H1 (cell line): ENCODE data around the gene HYAL1. TPM values are rescaled to one million over a fixed set of nuclear protein-coding genes. Genes with fewer than 3 reads are reported as not detected.

Source experiments
- CTCF ChIP-seq, 3 experiments: IDR thresholded peaks; 1 replicate in 2 of 3; 2 replicates in 1 of 3; pipeline versions ENCODE4 v1.5.1 to v1.6.1; 2011; ENCODE audit warnings: low read length in 3 of 3, mild to moderate bottlenecking in 3 of 3, inconsistent platforms in 2 of 3, low read depth in 1 of 3, moderate library complexity in 1 of 3; ENCODE audit not compliant: insufficient read depth in 1 of 3; ENCODE audit errors: control extremely low read depth in 1 of 3
- EGR1 ChIP-seq: IDR thresholded peaks from 2 replicates; pipeline ENCODE4 v1.6.1; 2011; ENCODE audit warnings: low read depth, low read length, borderline replicate concordance
- HDAC2 ChIP-seq, 2 experiments: fragments of 300-600 bp in 1 of 2; sonication (generic) in 1 of 2; IDR thresholded peaks; 2 replicates each; pipeline ENCODE4 v1.6.1; 2011 to 2012; ENCODE audit warnings: low read depth in 2 of 2, low read length in 2 of 2, mild to moderate bottlenecking in 2 of 2, moderate library complexity in 2 of 2, borderline replicate concordance in 1 of 2, inconsistent platforms in 1 of 2
- NRF1 ChIP-seq: IDR thresholded peaks from 2 replicates; pipeline ENCODE4 v1.6.1; 2011; ENCODE audit warnings: mild to moderate bottlenecking, low read depth, low read length, improper control_type of control experiment
- POLR2A ChIP-seq, 2 experiments: IDR thresholded peaks; 1 replicate in 1 of 2; 2 replicates in 1 of 2; pipeline ENCODE4 v1.6.1; 2011; ENCODE audit warnings: low read depth in 2 of 2, low read length in 2 of 2, mild to moderate bottlenecking in 2 of 2; ENCODE audit errors: control extremely low read depth in 1 of 2
- SUZ12 ChIP-seq: fragments of 200-600 bp; sonication (generic); IDR thresholded peaks from 2 replicates; pipeline ENCODE4 v1.6.1; 2012; ENCODE audit warnings: mild to moderate bottlenecking, inconsistent platforms, low read length, moderate library complexity, mixed read lengths
- polyA plus RNA-seq, 7 experiments: library from polyadenylated mRNA; depleted of rRNA in 3 of 7; stranded (reverse) in 5 of 7; unstranded in 2 of 7; fragments of >200 nt in 5 of 7; fragments of 200-250 nt in 2 of 7; gene quantifications; 1 replicate in 5 of 7; 2 replicates in 1 of 7; 4 replicates in 1 of 7; pipeline versions ENCODE4 v1.2.1 to v1.2.3, GENCODE V29; 2011 to 2013; ENCODE audit warnings: missing spikeins in 2 of 7, mixed read lengths in 2 of 7
- total RNA-seq: library from RNA; stranded (reverse); fragmentation: NEBNext Ultra II Directional; extraction: Animal tissue kit (Norgen Biotek cat#: 25700); gene quantifications from 2 replicates; pipeline ENCODE4 v1.2.1, GENCODE V29; 2021

Gene HYAL1
- total and polyA plus RNA-seq, 2 of the 8 experiments (the other 6 are each of a cell fraction or from before 2014, with no cell fraction given), result 2.0 to 5.4 TPM

- TF ChIP-seq EGR1 (peak; percentile 48; the same call in 1 of the 2 replicates), SUZ12 (no peak), HDAC2 (IDR thresholded peaks at IDR 0.05; ENCODE audit: borderline replicate concordance in 1 of 2, low read depth in 2 of 2, low read length in 2 of 2) (no peak), CTCF (IDR thresholded peaks at IDR 0.05; ENCODE audit: control extremely low read depth in 1 of 3, insufficient read depth in 1 of 3, low read depth in 1 of 3, low read length in 3 of 3) (no peak; a peak in 1 of 4 replicates), NRF1 (peak; percentile 87), POLR2A (IDR thresholded peaks at IDR 0.05; ENCODE audit: control extremely low read depth in 1 of 2, low read depth in 2 of 2, low read length in 2 of 2) (no peak)
Measured at GRCh38 chr3:50345586-50346234, 42.3 kb upstream of the HYAL1 start, which contains the start of gene ZMYND10 (continued).
